ENCODE results near the gene CACNG1. TPM values are rescaled to one million over a fixed set of nuclear protein-coding genes. Genes with fewer than 3 reads are reported as not detected.

The CACNG1 gene
- polyA plus RNA-seq, 1 of the 3 experiments (the other 2 are of a cell fraction): not detected

DNA sequence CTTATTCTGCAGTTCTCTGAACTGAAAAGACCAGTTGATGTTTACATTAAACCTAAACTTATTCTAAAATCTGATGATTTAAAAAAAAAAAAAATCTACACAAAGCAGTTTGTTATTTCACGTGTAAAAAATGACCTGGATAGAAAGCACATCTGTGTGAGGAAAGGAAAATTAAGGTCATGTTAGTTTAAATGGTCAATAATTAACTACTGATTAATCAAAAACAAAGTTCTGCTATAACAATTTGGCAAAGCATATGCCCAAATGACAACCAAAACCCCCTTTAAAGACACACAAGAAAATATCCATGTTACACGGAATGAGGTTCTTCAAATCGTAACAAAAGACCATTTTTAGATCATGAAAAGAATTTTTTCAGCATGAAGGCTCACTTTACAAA lies 30.4 kb downstream of the CACNG1 start:
- H4K20me1 ChIP-seq (ENCODE audit: insufficient read depth): no peaks in the 10 kb centered on the region
- H3K9me2 ChIP-seq: no peaks in the 10 kb centered on the region
- WGBS (ENCODE audit: low lambda C conversion rate): 90% methylated on average over 3 of the region's 3 CpGs
- H3K9me3 ChIP-seq: no peaks in the 10 kb centered on the region
- H3K27me3 ChIP-seq (ENCODE audit: insufficient read depth): no peaks in the 10 kb centered on the region
- no peak overlapping the region for H2AFZ ChIP-seq (ENCODE audit: low read depth)
- H3K27ac ChIP-seq (ENCODE audit: low read depth in 2 of 2, low read length in 1 of 2): no peak overlapping the region
- H3F3A ChIP-seq (replicated peaks; ENCODE audit: insufficient read depth): peaks cover 3% of the 10 kb centered on the region
- no peak overlapping the region for H3K4me3 ChIP-seq (ENCODE audit: low read depth in 2 of 2, low read length in 1 of 2)
- ChIA-PET POLR2A (no interaction called here), CTCF (interaction anchor here (0.6 to 1.8 kb wide), 3 partner anchors 83 to 304 kb away, joined by 3 to 11 read pairs (median 3); no protein-coding TSS in a partner anchor)
- peaks cover 0 to 5% of the 10 kb centered on the region in 2 experiments; a peak in 2 of 4 replicates for H3K4me1 ChIP-seq (ENCODE audit: control insufficient read depth in 1 of 2, insufficient read depth in 2 of 2, low read depth in 1 of 2, low read length in 1 of 2)
- no peak overlapping the region for H3K9ac ChIP-seq
- peaks cover 34 to 80% of the 10 kb centered on the region in 2 experiments for H3K36me3 ChIP-seq (replicated peaks in 1 of 2; ENCODE audit: control insufficient read depth in 1 of 2, insufficient read depth in 2 of 2, low read length in 1 of 2)
- no peak for DNase-seq
- no peaks in the 10 kb centered on the region for H3K79me2 ChIP-seq (ENCODE audit: insufficient read depth)
- TF ChIP-seq, protein P1, sequence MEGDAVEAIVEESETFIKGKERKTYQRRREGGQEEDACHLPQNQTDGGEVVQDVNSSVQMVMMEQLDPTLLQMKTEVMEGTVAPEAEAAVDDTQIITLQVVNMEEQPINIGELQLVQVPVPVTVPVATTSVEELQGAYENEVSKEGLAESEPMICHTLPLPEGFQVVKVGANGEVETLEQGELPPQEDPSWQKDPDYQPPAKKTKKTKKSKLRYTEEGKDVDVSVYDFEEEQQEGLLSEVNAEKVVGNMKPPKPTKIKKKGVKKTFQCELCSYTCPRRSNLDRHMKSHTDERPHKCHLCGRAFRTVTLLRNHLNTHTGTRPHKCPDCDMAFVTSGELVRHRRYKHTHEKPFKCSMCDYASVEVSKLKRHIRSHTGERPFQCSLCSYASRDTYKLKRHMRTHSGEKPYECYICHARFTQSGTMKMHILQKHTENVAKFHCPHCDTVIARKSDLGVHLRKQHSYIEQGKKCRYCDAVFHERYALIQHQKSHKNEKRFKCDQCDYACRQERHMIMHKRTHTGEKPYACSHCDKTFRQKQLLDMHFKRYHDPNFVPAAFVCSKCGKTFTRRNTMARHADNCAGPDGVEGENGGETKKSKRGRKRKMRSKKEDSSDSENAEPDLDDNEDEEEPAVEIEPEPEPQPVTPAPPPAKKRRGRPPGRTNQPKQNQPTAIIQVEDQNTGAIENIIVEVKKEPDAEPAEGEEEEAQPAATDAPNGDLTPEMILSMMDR (IDR thresholded peaks at IDR 0.05): no peak
- no peak for TF ChIP-seq MEF2A (IDR thresholded peaks at IDR 0.05; ENCODE audit: borderline replicate concordance, low read depth)
- no peak for TF ChIP-seq TEAD4 (IDR thresholded peaks at IDR 0.05; ENCODE audit: borderline replicate concordance, insufficient read depth)
- no peak for TF ChIP-seq POLR2AphosphoS5 (IDR thresholded peaks at IDR 0.05; ENCODE audit: low read depth, low read length)
- TF ChIP-seq CHD2 (IDR thresholded peaks at IDR 0.05; ENCODE audit: low read length, partially characterized antibody): no peak
- TF ChIP-seq SMC3 (IDR thresholded peaks at IDR 0.05; ENCODE audit: low read depth, low read length): no peak
- TF ChIP-seq EZH2phosphoT487 (IDR thresholded peaks at IDR 0.05; ENCODE audit: borderline replicate concordance, low read depth): no peak
- no peak for TF ChIP-seq FOXJ3 (CRISPR knock-in tag; IDR thresholded peaks at IDR 0.05)
- no peak for TF ChIP-seq SIN3A (IDR thresholded peaks at IDR 0.05; ENCODE audit: borderline replicate concordance, low read depth, low read length)
- H3K4me2 ChIP-seq: no peak overlapping the region

DNA sequence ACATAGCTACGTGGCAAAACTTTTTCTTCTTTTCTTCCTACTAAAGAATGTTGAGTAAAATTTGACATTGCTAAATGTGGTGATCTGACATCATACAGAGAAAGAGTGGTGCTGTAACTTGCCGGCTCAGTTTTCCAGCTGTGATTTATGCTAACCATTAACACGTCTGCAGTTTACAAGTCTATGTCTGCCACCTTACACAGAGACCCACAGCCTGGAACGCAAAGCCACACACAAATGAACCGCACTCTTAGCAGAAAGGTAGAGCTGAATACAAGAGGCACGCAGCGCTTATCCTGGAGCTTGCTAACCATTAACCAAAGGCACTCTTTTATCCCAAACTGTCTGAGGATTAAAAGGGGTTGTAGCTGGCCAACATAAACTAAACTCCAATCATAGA lies 31.9 kb downstream of the CACNG1 start:
- Histone ChIP-seq H3K79me2 (ENCODE audit: insufficient read depth) (no peaks in the 10 kb centered on the region), H3K27ac (ENCODE audit: low read depth in 2 of 2, low read length in 1 of 2) (no peak overlapping the region), H3K9me3 (no peaks in the 10 kb centered on the region), H3K4me3 (ENCODE audit: low read depth in 2 of 2, low read length in 1 of 2) (no peak overlapping the region), H4K20me1 (ENCODE audit: insufficient read depth) (no peaks in the 10 kb centered on the region), H3K9ac (no peak overlapping the region), H3K4me2 (no peak overlapping the region), H3K27me3 (ENCODE audit: insufficient read depth) (no peaks in the 10 kb centered on the region), H3K9me2 (no peaks in the 10 kb centered on the region), H2AFZ (ENCODE audit: low read depth) (no peak overlapping the region), H3K36me3 (replicated peaks in 1 of 2; ENCODE audit: control insufficient read depth in 1 of 2, insufficient read depth in 2 of 2, low read length in 1 of 2) (peaks cover 34 to 87% of the 10 kb centered on the region in 2 experiments), H3F3A (replicated peaks; ENCODE audit: insufficient read depth) (peaks cover 3% of the 10 kb centered on the region), H3K4me1 (ENCODE audit: control insufficient read depth in 1 of 2, insufficient read depth in 2 of 2, low read depth in 1 of 2, low read length in 1 of 2) (peaks cover 0 to 5% of the 10 kb centered on the region in 2 experiments; a peak in 2 of 4 replicates)
- DNase-seq: no peak
- ChIA-PET POLR2A (no interaction called here), CTCF (interaction anchor here (0.9 to 3.7 kb wide), 6 partner anchors 8 to 81 kb away, joined by 3 to 21 read pairs (median 4); no protein-coding TSS in a partner anchor)
- TF ChIP-seq NFIC (IDR thresholded peaks at IDR 0.05; ENCODE audit: borderline replicate concordance) (no peak), USF2 (IDR thresholded peaks at IDR 0.05; ENCODE audit: borderline replicate concordance, low read depth, low read length) (no peak), RCOR1 (IDR thresholded peaks at IDR 0.05; ENCODE audit: low read length) (no peak)
- TF ChIP-seq, protein P2, sequence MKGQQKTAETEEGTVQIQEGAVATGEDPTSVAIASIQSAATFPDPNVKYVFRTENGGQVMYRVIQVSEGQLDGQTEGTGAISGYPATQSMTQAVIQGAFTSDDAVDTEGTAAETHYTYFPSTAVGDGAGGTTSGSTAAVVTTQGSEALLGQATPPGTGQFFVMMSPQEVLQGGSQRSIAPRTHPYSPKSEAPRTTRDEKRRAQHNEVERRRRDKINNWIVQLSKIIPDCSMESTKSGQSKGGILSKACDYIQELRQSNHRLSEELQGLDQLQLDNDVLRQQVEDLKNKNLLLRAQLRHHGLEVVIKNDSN (IDR thresholded peaks at IDR 0.05; ENCODE audit: borderline replicate concordance, low read depth): no peak
- 93% methylated on average over 7 of the region's 7 CpGs for WGBS (ENCODE audit: low lambda C conversion rate)
